LNCaP clone FGC (cell line): ENCODE measurements around the gene TMEM52.
"Not testable (repeated sequence)": the region's sequence is repeated elsewhere in the genome, so short reads cannot be mapped to it uniquely, and the experiment has no call there.

Source experiments
- DNase-seq: peaks from one replicate; pipeline ENCODE4 v3.0.0-alpha.2; 2011; ENCODE audit warnings: low read depth
- H3K4me3 ChIP-seq: 2 replicates; pipeline ENCODE4 v1.5.1; 2011; ENCODE audit warnings: mild to moderate bottlenecking, low read depth, low read length, control low read depth
- TF ChIP-seq, protein P1 (sequence below): IDR thresholded peaks from 2 replicates; pipeline ENCODE4 v1.5.1; 2012; ENCODE audit warnings: mild to moderate bottlenecking; ENCODE audit not compliant: control insufficient read depth, insufficient read depth; ENCODE audit errors: extremely low read depth

TMEM52 gene

DNA sequence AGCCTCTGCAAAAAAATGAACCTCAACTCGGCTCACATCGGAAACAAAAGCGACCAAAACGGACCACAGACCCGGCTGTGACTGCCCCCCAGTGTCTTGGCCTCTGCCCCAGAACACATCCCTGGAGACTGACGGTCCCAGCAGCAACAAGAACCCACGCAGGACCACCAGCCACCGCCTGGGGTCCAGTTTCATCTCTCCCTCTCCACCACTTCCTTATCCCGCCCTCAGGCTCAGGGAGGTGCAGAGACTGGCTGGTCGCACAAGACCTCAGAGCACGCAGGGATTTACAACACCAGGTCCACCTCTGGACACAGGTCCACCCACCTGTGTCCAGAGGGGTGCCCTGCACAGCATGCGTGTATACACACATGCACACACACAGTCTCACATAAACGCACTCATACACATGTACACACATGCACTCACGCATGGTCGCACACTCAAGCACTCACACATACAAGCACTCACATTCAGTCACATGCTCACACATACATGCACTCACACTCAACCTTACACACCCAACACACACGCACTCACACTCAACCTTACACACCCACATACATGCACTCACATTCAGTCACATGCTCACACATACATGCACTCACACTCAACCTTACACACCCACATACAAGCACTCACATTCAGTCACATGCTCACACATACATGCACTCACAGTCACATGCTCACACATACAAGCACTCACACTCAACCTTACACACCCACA, 18.6 kb upstream of the TMEM52 start:
- H3K4me3 ChIP-seq, result no peak overlapping the region
- no peak for DNase-seq

GRCh38 chr1:1937061-1937460, 18.0 kb upstream of the TMEM52 start:
- H3K4me3 ChIP-seq, result no peak overlapping the region
- no peak for DNase-seq
- TF ChIP-seq, protein P1, sequence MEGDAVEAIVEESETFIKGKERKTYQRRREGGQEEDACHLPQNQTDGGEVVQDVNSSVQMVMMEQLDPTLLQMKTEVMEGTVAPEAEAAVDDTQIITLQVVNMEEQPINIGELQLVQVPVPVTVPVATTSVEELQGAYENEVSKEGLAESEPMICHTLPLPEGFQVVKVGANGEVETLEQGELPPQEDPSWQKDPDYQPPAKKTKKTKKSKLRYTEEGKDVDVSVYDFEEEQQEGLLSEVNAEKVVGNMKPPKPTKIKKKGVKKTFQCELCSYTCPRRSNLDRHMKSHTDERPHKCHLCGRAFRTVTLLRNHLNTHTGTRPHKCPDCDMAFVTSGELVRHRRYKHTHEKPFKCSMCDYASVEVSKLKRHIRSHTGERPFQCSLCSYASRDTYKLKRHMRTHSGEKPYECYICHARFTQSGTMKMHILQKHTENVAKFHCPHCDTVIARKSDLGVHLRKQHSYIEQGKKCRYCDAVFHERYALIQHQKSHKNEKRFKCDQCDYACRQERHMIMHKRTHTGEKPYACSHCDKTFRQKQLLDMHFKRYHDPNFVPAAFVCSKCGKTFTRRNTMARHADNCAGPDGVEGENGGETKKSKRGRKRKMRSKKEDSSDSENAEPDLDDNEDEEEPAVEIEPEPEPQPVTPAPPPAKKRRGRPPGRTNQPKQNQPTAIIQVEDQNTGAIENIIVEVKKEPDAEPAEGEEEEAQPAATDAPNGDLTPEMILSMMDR, result no peak

More for the DNA sequence above, 18.6 kb upstream of the TMEM52 start:
- TF ChIP-seq, protein P1, result no peak

DNA sequence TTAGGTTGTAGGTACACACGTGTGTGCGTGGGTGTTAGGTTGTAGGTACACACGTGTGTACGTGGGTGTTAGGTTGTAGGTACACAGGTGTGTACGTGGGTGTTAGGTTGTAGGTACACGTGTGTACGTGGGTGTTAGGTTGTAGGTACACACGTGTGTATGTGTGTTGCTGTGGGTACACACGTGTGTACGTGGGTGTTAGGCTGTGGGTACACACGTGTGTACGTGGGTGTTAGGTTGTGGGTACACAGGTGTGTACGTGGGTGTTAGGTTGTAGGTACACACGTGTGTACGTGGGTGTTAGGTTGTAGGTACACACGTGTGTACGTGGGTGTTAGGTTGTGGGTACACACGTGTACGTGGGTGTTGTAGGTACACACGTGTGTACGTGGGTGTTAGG, 15.8 kb upstream of the TMEM52 start:
- H3K4me3 ChIP-seq, DNase-seq: not testable (repeated sequence)

DNA sequence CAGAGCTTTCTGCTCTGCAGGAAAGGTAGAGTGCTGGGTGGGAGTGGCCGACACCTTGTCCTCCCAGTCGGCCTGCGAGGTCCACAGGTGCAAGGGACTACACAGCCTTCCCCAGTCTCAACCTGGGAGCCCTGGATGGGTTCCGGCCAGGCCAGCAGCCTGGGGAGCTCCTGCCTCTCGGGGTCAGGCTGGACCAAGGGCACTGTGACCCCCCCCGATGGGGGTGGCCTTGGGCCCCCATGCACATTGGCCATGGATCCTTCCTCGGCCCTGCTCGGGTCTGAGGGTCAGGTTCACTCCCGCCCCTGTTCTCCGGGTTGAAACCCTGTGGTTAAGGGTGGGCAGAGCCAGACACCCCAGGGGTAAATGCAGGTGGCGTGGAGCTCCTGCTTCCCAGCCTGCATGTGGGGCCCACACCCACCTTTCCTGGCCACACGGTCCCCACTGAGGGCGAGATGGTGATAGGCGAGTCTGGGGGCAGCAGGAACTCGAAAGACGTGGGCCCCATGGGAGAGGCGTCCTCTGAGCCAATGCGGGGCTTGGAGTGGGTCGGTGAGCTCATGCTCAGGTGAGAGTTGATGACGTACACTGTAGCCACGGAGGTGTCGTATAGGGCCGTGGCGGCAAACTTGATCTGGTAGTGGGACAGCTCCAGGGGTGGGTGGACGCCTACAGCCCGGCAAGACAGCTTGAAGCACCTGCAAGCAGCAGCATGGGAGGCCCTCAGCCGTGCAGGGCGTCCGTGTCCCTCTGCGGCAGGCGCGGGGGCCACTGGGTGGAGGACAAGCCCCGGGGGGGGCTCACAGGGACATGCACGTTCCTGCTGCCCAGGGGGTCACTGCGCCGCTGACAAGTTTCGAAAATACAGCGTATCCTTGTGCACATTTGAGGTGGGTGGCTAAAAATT, 10.8 kb upstream of the TMEM52 start:
- no peak for DNase-seq
- TF ChIP-seq, protein P1, result no peak
- no peak overlapping the region for H3K4me3 ChIP-seq

DNA sequence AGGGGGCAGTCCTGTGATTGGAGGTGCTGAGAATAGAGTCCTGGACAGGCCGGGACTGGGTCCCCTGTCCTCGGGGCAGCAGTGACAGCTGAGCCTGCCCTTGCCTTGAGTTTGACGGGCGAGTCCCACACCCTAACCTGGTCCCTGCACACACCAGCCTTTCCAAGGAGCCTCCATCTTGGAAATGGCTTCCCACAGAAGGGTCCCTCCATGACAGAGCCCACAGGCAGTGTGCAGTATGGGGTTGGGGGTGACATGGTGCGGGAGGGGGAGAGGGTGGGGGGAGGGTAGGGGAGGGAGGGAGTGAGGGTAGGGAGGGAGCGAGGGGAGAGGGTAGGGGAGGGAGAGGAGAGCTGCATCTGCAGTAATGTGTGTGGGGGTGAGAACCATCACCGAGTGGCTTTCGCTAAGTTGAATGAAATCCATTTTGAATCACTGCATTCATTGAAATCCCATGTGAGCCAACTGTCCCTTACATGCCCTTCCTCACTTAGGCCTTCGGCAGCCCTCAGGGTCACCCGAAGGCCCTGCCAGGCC, 10.1 kb upstream of the TMEM52 start:
- DNase-seq, result no peak
- H3K4me3 ChIP-seq, result no peak overlapping the region
- TF ChIP-seq, protein P1, result no peak

GRCh38 chr1:1928231-1929101, 9.4 kb upstream of the TMEM52 start:
- TF ChIP-seq, protein P1, result no peak
- no peak for DNase-seq
- no peak overlapping the region for H3K4me3 ChIP-seq
